GM21390 (cell line): Measurements from ENCODE around the gene MAP7D3.

Source experiments
- ATAC-seq: cut with Tn5 transposase; IDR thresholded peaks from one replicate; pipeline ENCODE4 v1.9.1; 2021; ENCODE audit not compliant: unreplicated experiment

The MAP7D3 gene

GRCh38 chrX:136206916-136207315, 44.3 kb downstream of the MAP7D3 start:
- no peak for ATAC-seq

GRCh38 chrX:136205882-136206380, 45.3 kb downstream of the MAP7D3 start:
- ATAC-seq: no peak

GRCh38 chrX:136204571-136204970, 46.6 kb downstream of the MAP7D3 start:
- ATAC-seq: no peak

- no peak for ATAC-seq
Observed at GRCh38 chrX:136203951-136204350, 47.2 kb downstream of the MAP7D3 start.

- ATAC-seq: no peak
Observed at GRCh38 chrX:136203438-136203837, 47.8 kb downstream of the MAP7D3 start.

GRCh38 chrX:136202889-136203288, 48.3 kb downstream of the MAP7D3 start:
- no peak for ATAC-seq

- no peak for ATAC-seq
Observed at GRCh38 chrX:136201601-136202000, 49.6 kb downstream of the MAP7D3 start.

GRCh38 chrX:136200466-136200865, 50.7 kb downstream of the MAP7D3 start:
- ATAC-seq: peak; percentile 53

- ATAC-seq: no peak
Observed at GRCh38 chrX:136199365-136199764, 51.8 kb downstream of the MAP7D3 start.

GRCh38 chrX:136198678-136199243, 52.4 kb downstream of the MAP7D3 start:
- ATAC-seq: no peak

GRCh38 chrX:136198010-136198409, 53.2 kb downstream of the MAP7D3 start:
- ATAC-seq: no peak

GRCh38 chrX:136196691-136197155, 54.5 kb downstream of the MAP7D3 start:
- ATAC-seq: no peak

GRCh38 chrX:136195247-136195646, 56.0 kb downstream of the MAP7D3 start:
- no peak for ATAC-seq

GRCh38 chrX:136194536-136194935, 56.7 kb downstream of the MAP7D3 start:
- no peak for ATAC-seq

- no peak for ATAC-seq
Observed at GRCh38 chrX:136193771-136194170, 57.4 kb downstream of the MAP7D3 start.

- no peak for ATAC-seq
Observed at GRCh38 chrX:136192839-136193414, 58.3 kb downstream of the MAP7D3 start.

GRCh38 chrX:136192135-136192534, 59.1 kb downstream of the MAP7D3 start:
- no peak for ATAC-seq

- no peak for ATAC-seq
Observed at GRCh38 chrX:136191171-136191570, 60.0 kb downstream of the MAP7D3 start.

- no peak for ATAC-seq
Observed at GRCh38 chrX:136190038-136190713, 61.0 kb downstream of the MAP7D3 start.

GRCh38 chrX:136189222-136189621, 62.0 kb downstream of the MAP7D3 start:
- no peak for ATAC-seq

- ATAC-seq: no peak
Observed at GRCh38 chrX:136186023-136186413, 65.2 kb downstream of the MAP7D3 start.

- ATAC-seq: no peak
Observed at GRCh38 chrX:136185401-136186022, 65.7 kb downstream of the MAP7D3 start.
